ENCODE data around the gene SAFB. TPM values are rescaled to one million over a fixed set of nuclear protein-coding genes. Genes with fewer than 3 reads are reported as not detected.

SAFB gene
- total and polyA plus RNA-seq, 12 donors = 42.8 to 72.5 (median 50.2) TPM

- no peak for TF ChIP-seq CTCF (IDR thresholded peaks at IDR 0.05)
- intact Hi-C loops (cut with DNase I) = loop anchor here (5.0 to 10.0 kb wide), 2 partner anchors 532 to 534 kb away; no protein-coding TSS in a partner anchor
- no peak overlapping the region for H3K4me3 ChIP-seq
- peaks cover 0 to 5% (median 0%) of the 10 kb centered on the region in 11 donors for H3K9me3 ChIP-seq
- H3K27me3 ChIP-seq = no peaks in the 10 kb centered on the region
- H3K27ac ChIP-seq = no peak overlapping the region
- ATAC-seq (no peak), DNase-seq (no peak)
- H3K4me1 ChIP-seq = peaks cover 0 to 4% (median 0%) of the 10 kb centered on the region in 9 donors
- WGBS, 2 donors = 93% methylated on average over 6 of the region's 6 CpGs
- H3K36me3 ChIP-seq = peaks cover 0 to 36% (median 9%) of the 10 kb centered on the region in 9 donors
Observed at GRCh38 chr19:5579286-5579685, 43.6 kb upstream of the SAFB start.

GRCh38 chr19:5579697-5580096 is 43.2 kb upstream of the SAFB start:
- intact Hi-C loops (cut with DNase I) = loop anchor here (5.0 to 10.0 kb wide), 2 partner anchors 532 to 535 kb away; no protein-coding TSS in a partner anchor
- 95% methylated on average over 7 of the region's 7 CpGs for WGBS, 2 donors
- TF ChIP-seq CTCF (IDR thresholded peaks at IDR 0.05) = no peak

GRCh38 chr19:5580161-5580571 is 42.7 kb upstream of the SAFB start:
- no peak for TF ChIP-seq CTCF (IDR thresholded peaks at IDR 0.05)
- no peak overlapping the region for H3K4me3 ChIP-seq
- intact Hi-C loops (cut with DNase I) = no loop called here
- DNase-seq (no peak), ATAC-seq (no peak)
- no peak overlapping the region for H3K27ac ChIP-seq
- peaks cover 0 to 6% (median 2%) of the 10 kb centered on the region in 9 donors for H3K4me1 ChIP-seq
- WGBS, 2 donors = 68 to 70% methylated on average over 12 of the region's 12 CpGs
- H3K9me3 ChIP-seq = peaks cover 0 to under 1% (median 0%) of the 10 kb centered on the region in 11 donors
- no peaks in the 10 kb centered on the region for H3K27me3 ChIP-seq
- H3K36me3 ChIP-seq = peaks cover 0 to 42% (median 9%) of the 10 kb centered on the region in 9 donors

More at GRCh38 chr19:5579697-5580096, 43.2 kb upstream of the SAFB start:
- H3K36me3 ChIP-seq = peaks cover 0 to 40% (median 9%) of the 10 kb centered on the region in 9 donors
- H3K4me3 ChIP-seq = no peak overlapping the region
- H3K9me3 ChIP-seq = peaks cover 0 to 5% (median 0%) of the 10 kb centered on the region in 11 donors
- DNase-seq (no peak), ATAC-seq (no peak)
- H3K27ac ChIP-seq = no peak overlapping the region
- peaks cover 0 to 4% (median 0%) of the 10 kb centered on the region in 9 donors for H3K4me1 ChIP-seq
- H3K27me3 ChIP-seq = no peaks in the 10 kb centered on the region

- Histone ChIP-seq H3K27ac (peak overlapping the region in 7 of 10 donors; percentile 3 to 74 (median 49)), H3K4me3 (no peak overlapping the region), H3K4me1 (peaks cover 10 to 19% (median 16%) of the 10 kb centered on the region in 9 donors), H3K36me3 (peaks cover 0 to 89% (median 36%) of the 10 kb centered on the region in 9 donors), H3K27me3 (no peaks in the 10 kb centered on the region), H3K9me3 (no peaks in the 10 kb centered on the region)
- ATAC-seq (peak; percentile 20 to 66 (median 50)), DNase-seq (peak in 1 of 2 donors; percentile 39)
- intact Hi-C loops (cut with DNase I) = no loop called here
- WGBS, 2 donors = 32 to 38% methylated on average over 29 of the region's 29 CpGs
- no peak for TF ChIP-seq CTCF (IDR thresholded peaks at IDR 0.05)
Observed at GRCh38 chr19:5585461-5586299, 37.2 kb upstream of the SAFB start.
